K562 treated with DMSO at 1 percent for 48 hours (cell line): ENCODE results near the gene THSD7A. TPM values are rescaled to one million over a fixed set of nuclear protein-coding genes. Genes with fewer than 3 reads are reported as not detected.

ENCODE experiments used
- total RNA-seq: library from RNA; unstranded; fragments of 300-600 nt; gene quantifications from 2 replicates; pipeline ENCODE4 v1.2.3, GENCODE V29; 2022; ENCODE audit warnings: low replicate concordance; ENCODE audit errors: extremely low read depth

The THSD7A gene
- not detected in 2 replicates for total RNA-seq

GRCh38 chr7:11831736-11832495, at the start of gene THSD7A:
Gene THSD7A, minus strand, starts transcription at chr7:11832198. Its CDS starts 252 bp downstream, at chr7:11831946.

